Endothelial cell of umbilical vein (primary cell): Measurements from ENCODE around the gene PHAX.

ENCODE experiments used
- CTCF ChIP-seq, 2 donors: IDR thresholded peaks; 1 replicate in 1 of 2; 2 replicates in 1 of 2; pipeline ENCODE4 v1.5.1; 2011; ENCODE audit warnings: low read length in 2 of 2, mild to moderate bottlenecking in 2 of 2, moderate library complexity in 2 of 2, control low read depth in 1 of 2, inconsistent platforms in 1 of 2, low read depth in 1 of 2; ENCODE audit not compliant: insufficient read depth in 1 of 2; ENCODE audit errors: extremely low read depth in 1 of 2
- EZH2 ChIP-seq: IDR thresholded peaks from 2 replicates; pipeline ENCODE4 v1.6.1; 2012; ENCODE audit warnings: borderline replicate concordance, low read depth, mild to moderate bottlenecking, moderate library complexity, low read length, inconsistent platforms; ENCODE audit not compliant: severe bottlenecking
- POLR2AphosphoS5 ChIP-seq: IDR thresholded peaks from 2 replicates; pipeline ENCODE4 v1.6.1; 2012; ENCODE audit warnings: low read depth, mild to moderate bottlenecking, control low read depth, low read length, moderate library complexity; ENCODE audit not compliant: insufficient read depth

GRCh38 chr5:126552614-126553013 lies 48.1 kb upstream of the PHAX start:
- TF ChIP-seq EZH2: no peak
- TF ChIP-seq POLR2AphosphoS5: no peak
- no peak for TF ChIP-seq CTCF (IDR thresholded peaks at IDR 0.05; ENCODE audit: extremely low read depth in 1 of 2, insufficient read depth in 1 of 2, low read depth in 1 of 2, low read length in 2 of 2)
